ENCODE measurements around the gene SLC1A7. TPM values are rescaled to one million over a fixed set of nuclear protein-coding genes. Genes with fewer than 3 reads are reported as not detected.

SLC1A7 gene
- total and polyA plus RNA-seq, 2 of the 13 experiments (the other 11 are each of a cell fraction or from before 2014, with no cell fraction given), result 0.04 to 2.0 TPM

- 0 out of 2 replicates have a peak, but pooled peaks have one; percentile 5 for TF ChIP-seq ZNF121 (CRISPR knock-in tag; IDR thresholded peaks at IDR 0.05)
- TF ChIP-seq HOXD1 (CRISPR knock-in tag; IDR thresholded peaks at IDR 0.05), result peak; percentile 28; the same call in 1 of the 2 replicates
- peak; percentile 72 for TF ChIP-seq TBX2 (CRISPR knock-in tag; IDR thresholded peaks at IDR 0.05; ENCODE audit: borderline replicate concordance)
- TF ChIP-seq ZFP41 (CRISPR knock-in tag; IDR thresholded peaks at IDR 0.05; ENCODE audit: borderline replicate concordance), result 0 out of 2 replicates have a peak, but pooled peaks have one; percentile 44
- peak; percentile 75; the same call in 1 of the 2 replicates for TF ChIP-seq ZNF83 (CRISPR knock-in tag; IDR thresholded peaks at IDR 0.05; ENCODE audit: borderline replicate concordance)
- peak; percentile 47; the same call in 1 of the 2 replicates for TF ChIP-seq WIZ (CRISPR knock-in tag; IDR thresholded peaks at IDR 0.05)
- no peak for TF ChIP-seq FOXP1 (IDR thresholded peaks at IDR 0.05)
- TF ChIP-seq FOXP1 (CRISPR knock-in tag; IDR thresholded peaks at IDR 0.05), result peak; percentile 32; the same call in 1 of the 2 replicates
- peak; percentile 64; the same call in 1 of the 2 replicates for TF ChIP-seq THAP9 (CRISPR knock-in tag; IDR thresholded peaks at IDR 0.05; ENCODE audit: borderline replicate concordance)
- TF ChIP-seq MXD1 (CRISPR knock-in tag; IDR thresholded peaks at IDR 0.05), result peak; percentile 25; the same call in 1 of the 2 replicates
- TF ChIP-seq ZBTB38 (CRISPR knock-in tag; IDR thresholded peaks at IDR 0.05), result peak; percentile 75
- peak; percentile 22; the same call in 1 of the 2 replicates for TF ChIP-seq RFXAP (CRISPR knock-in tag; IDR thresholded peaks at IDR 0.05; ENCODE audit: borderline replicate concordance)
- no peak for TF ChIP-seq PHF5A (CRISPR knock-in tag; IDR thresholded peaks at IDR 0.05; ENCODE audit: low read depth, unreplicated experiment)
- 0 out of 2 replicates have a peak, but pooled peaks have one; percentile 18 for TF ChIP-seq SIX4 (CRISPR knock-in tag; IDR thresholded peaks at IDR 0.05)
- peak; percentile 88 for TF ChIP-seq ZGPAT (CRISPR knock-in tag; IDR thresholded peaks at IDR 0.05)
- no peak for TF ChIP-seq NFIB (CRISPR knock-in tag; IDR thresholded peaks at IDR 0.05; ENCODE audit: borderline replicate concordance)
- peak; percentile 63; the same call in 1 of the 2 replicates for TF ChIP-seq FOXA3 (CRISPR knock-in tag; IDR thresholded peaks at IDR 0.05)
- peak; percentile 76 for TF ChIP-seq ZNF331 (CRISPR knock-in tag; IDR thresholded peaks at IDR 0.05)
- peak; percentile 76; the same call in 1 of the 2 replicates for TF ChIP-seq SNAI1 (CRISPR knock-in tag; IDR thresholded peaks at IDR 0.05; ENCODE audit: borderline replicate concordance)
- 0 out of 2 replicates have a peak, but pooled peaks have one; percentile 46 for TF ChIP-seq MXD4 (CRISPR knock-in tag; IDR thresholded peaks at IDR 0.05)
- peak; percentile 70 for TF ChIP-seq THAP11 (CRISPR knock-in tag; IDR thresholded peaks at IDR 0.05)
- TF ChIP-seq REPIN1 (CRISPR knock-in tag; IDR thresholded peaks at IDR 0.05; ENCODE audit: borderline replicate concordance, low read depth), result peak; percentile 90; the same call in 1 of the 2 replicates
- 0 out of 2 replicates have a peak, but pooled peaks have one; percentile 44 for TF ChIP-seq IRF2 (CRISPR knock-in tag; IDR thresholded peaks at IDR 0.05)
These were observed 3.7 kb upstream of the SLC1A7 start (continued) for GRCh38 chr1:53145942-53146708.

Measured in HepG2 (cell line).